GM12878 (cell line): Measurements from ENCODE around the gene ABHD8. TPM values are rescaled to one million over a fixed set of nuclear protein-coding genes. Genes with fewer than 3 reads are reported as not detected.

ENCODE experiments used
- ATAC-seq: fragments of 200-7000 bp; cut with Tn5 transposase; 3 replicates; pipeline ENCODE4 v1.9.1; 2020; ENCODE audit warnings: mild to moderate bottlenecking, moderate library complexity
- BruUV-seq: library from RNA; stranded (reverse); fragments of 400-500 nt; replicated peaks from 2 replicates; lab custom pipeline; 2021; lab: Mats Ljungman, UMichigan
- CTCF ChIA-PET: fragments of 300-600 bp; sonication (Branson Sonifier 250); formaldehyde crosslinking; extraction: SDS; loops from one replicate; lab custom pipeline; 2021; ENCODE audit warnings: inconsistent platforms; lab: Yijun Ruan, JAX
- POLR2A ChIA-PET: fragments of 350-600 bp; formaldehyde crosslinking; extraction: SDS; loops from one replicate; lab custom pipeline; 2021; ENCODE audit warnings: inconsistent platforms; lab: Charles Lee
- RAD21 ChIA-PET: fragments of 300-600 bp; sonication (Branson Sonifier 250); formaldehyde crosslinking; loops from one replicate; lab custom pipeline; 2023; ENCODE audit warnings: antibody characterized with exemption; ENCODE audit not compliant: unreplicated experiment; lab: Charles Lee
- SMC1A ChIA-PET: fragments of 300-600 bp; sonication (Branson Sonifier 250); formaldehyde crosslinking; loops from one replicate; lab custom pipeline; 2023; ENCODE audit not compliant: unreplicated experiment, uncharacterized antibody; lab: Charles Lee
- DNase-seq: peaks from one replicate; pipeline ENCODE4 v3.0.0-alpha.2; 2011; ENCODE audit warnings: low read depth, low spot score
- FAIRE-seq: peaks from 3 replicates; lab custom pipeline; 2011; peaks lifted over from hg19 to GRCh38; lab: Jason Lieb, UNC
- H2AFZ ChIP-seq: 2 replicates; pipeline ENCODE4 v1.6.0; 2011; ENCODE audit warnings: low read depth, low read length, control low read depth; ENCODE audit not compliant: control insufficient read depth
- H3K27ac ChIP-seq: 2 replicates; pipeline ENCODE4 v1.5.1; 2011; ENCODE audit warnings: control low read depth; ENCODE audit not compliant: control insufficient read depth, insufficient read depth
- H3K27me3 ChIP-seq, 2 experiments: replicated peaks in 1 of 2; 2 replicates each; pipeline versions ENCODE4 v1.6.0 to v1.6.1; 2011; ENCODE audit warnings: low read length in 1 of 2; ENCODE audit not compliant: control insufficient read depth in 2 of 2, insufficient read depth in 2 of 2
- H3K36me3 ChIP-seq, 2 experiments: 2 replicates each; pipeline ENCODE4 v1.5.1; 2011; ENCODE audit warnings: low read length in 1 of 2; ENCODE audit not compliant: control insufficient read depth in 2 of 2, insufficient read depth in 2 of 2
- H3K4me1 ChIP-seq: 2 replicates; pipeline ENCODE4 v1.6.1; 2011; ENCODE audit warnings: mild to moderate bottlenecking, low read length, moderate library complexity, mixed read lengths; ENCODE audit not compliant: control insufficient read depth, insufficient read depth
- H3K4me2 ChIP-seq: 2 replicates; pipeline ENCODE4 v1.6.0; 2011; ENCODE audit warnings: control low read depth; ENCODE audit not compliant: control insufficient read depth, insufficient read depth
- H3K4me3 ChIP-seq: fragments of 200-600 bp; sonication (generic); 2 replicates; pipeline ENCODE4 v1.5.1; 2016
- H3K79me2 ChIP-seq: 2 replicates; pipeline ENCODE4 v1.6.0; 2011; ENCODE audit warnings: low read length; ENCODE audit not compliant: control insufficient read depth, insufficient read depth
- H3K9ac ChIP-seq: 2 replicates; pipeline ENCODE4 v1.8.0; 2011; ENCODE audit warnings: low read length, control low read depth, mixed read lengths; ENCODE audit not compliant: control insufficient read depth, insufficient read depth
- H3K9me3 ChIP-seq: replicated peaks from 3 replicates; pipeline ENCODE4 v1.5.1; 2011; ENCODE audit warnings: mild to moderate bottlenecking, low read length; ENCODE audit not compliant: control insufficient read depth, insufficient read depth
- H4K20me1 ChIP-seq: 2 replicates; pipeline ENCODE4 v1.6.0; 2011; ENCODE audit not compliant: control insufficient read depth, insufficient read depth
- BRCA1 ChIP-seq: IDR thresholded peaks from 2 replicates; pipeline ENCODE4 v1.6.1; 2011; ENCODE audit warnings: low read depth, low read length, improper control_type of control experiment
- WGBS: methylation state at CpG from one replicate; pipeline ENCODE4 v1.1.6; 2016; ENCODE audit warnings: low lambda C conversion rate; ENCODE audit not compliant: insufficient replicate concordance, insufficient coverage; ENCODE audit errors: missing lambda C conversion rate; 5-methylcytosine and 5-hydroxymethylcytosine counted together
- in situ Hi-C: fragments of 300-500 bp; cut with MboI; formaldehyde crosslinking; loops from 9 replicates; pipeline ENCODE4 v1.14.3; 2018; ENCODE audit warnings: mixed read lengths
- intact Hi-C: fragments of 100-400 bp; cut with micrococcal nuclease; formaldehyde crosslinking; loops from one replicate; pipeline ENCODE4 v1.14.2; 2022; ENCODE audit not compliant: unreplicated experiment
- polyA plus RNA-seq, 11 experiments: library from polyadenylated mRNA; depleted of rRNA in 4 of 11; unstranded in 6 of 11; stranded (reverse) in 5 of 11; fragments of >200 nt; fragmentation: Nextera tagmentation in 4 of 11; fragmentation: Illumina TruSeq in 1 of 11; extraction: Ambion mirVana in 4 of 11; extraction: Trizol in 1 of 11; gene quantifications; 1 replicate in 1 of 11; 2 replicates in 10 of 11; pipeline versions ENCODE4 v1.2.1 to v1.2.3, GENCODE V29; 2011 to 2016; ENCODE audit warnings: inconsistent platforms in 2 of 11, missing spikeins in 2 of 11, low read depth in 1 of 11
- total RNA-seq, 4 experiments: library from RNA; depleted of rRNA in 3 of 4; stranded (reverse); fragments of >200 nt in 3 of 4; fragmentation: Illumina TruSeq in 1 of 4; extraction: Trizol in 1 of 4; gene quantifications; 2 replicates each; pipeline versions ENCODE4 v1.2.1 to v1.2.3, GENCODE V29; 2013 to 2021
- TF ChIP-seq, protein P1 (sequence below): IDR thresholded peaks from 2 replicates; pipeline ENCODE4 v1.6.1; 2011; ENCODE audit warnings: borderline replicate concordance, low read depth, mild to moderate bottlenecking, moderate library complexity, low read length; ENCODE audit not compliant: insufficient read depth, poor library complexity, severe bottlenecking

The ABHD8 gene
- total and polyA plus RNA-seq, 10 of the 15 experiments (the other 5 are each of a cell fraction or from before 2014, with no cell fraction given) = 0.03 to 12.5 (median 6.0) TPM

DNA sequence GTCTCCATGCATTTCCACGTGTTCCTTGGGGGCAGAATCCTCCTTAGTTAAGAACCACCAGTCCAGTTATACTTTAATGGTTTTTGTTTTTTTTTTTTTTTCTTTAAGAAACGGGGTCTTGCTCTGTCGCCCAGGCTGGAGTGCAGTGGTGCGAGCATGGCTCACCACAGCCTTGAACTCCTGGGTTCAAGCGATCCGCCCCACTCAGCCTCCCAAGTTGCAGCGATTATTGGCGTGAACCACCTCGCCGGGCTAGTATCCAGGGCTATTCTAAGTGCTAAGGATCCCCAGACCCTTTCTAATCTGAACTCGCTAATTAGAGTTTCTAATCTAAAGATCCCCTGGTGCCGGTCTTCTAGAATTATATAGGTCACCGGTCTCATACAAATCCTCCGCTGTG, 9.6 kb downstream of the ABHD8 start:
- H3K27ac ChIP-seq = no peak overlapping the region
- no peaks in the 10 kb centered on the region; the same call in 1 of the 2 replicates for H3K79me2 ChIP-seq
- H3K4me1 ChIP-seq = peaks cover 4% of the 10 kb centered on the region; the same call in 1 of the 2 replicates
- H3K9me3 ChIP-seq = no peaks in the 10 kb centered on the region; the same call in 1 of the 3 replicates
- POLR2A ChIA-PET = interaction anchor here (0.7 to 1.9 kb wide), 4 partner anchors 12 to 935 kb away, joined by 3 to 12 read pairs (median 6); partner anchors contain the start of genes DDA1 and MRPL34
- H2AFZ ChIP-seq = no peak overlapping the region
- TSS peak; percentile 55 for BruUV-seq
- no peak for FAIRE-seq
- H3K4me2 ChIP-seq = no peak overlapping the region
- no peak overlapping the region for H3K4me3 ChIP-seq
- no peak for ATAC-seq
- TF ChIP-seq BRCA1 = no peak
- TF ChIP-seq, protein P1, sequence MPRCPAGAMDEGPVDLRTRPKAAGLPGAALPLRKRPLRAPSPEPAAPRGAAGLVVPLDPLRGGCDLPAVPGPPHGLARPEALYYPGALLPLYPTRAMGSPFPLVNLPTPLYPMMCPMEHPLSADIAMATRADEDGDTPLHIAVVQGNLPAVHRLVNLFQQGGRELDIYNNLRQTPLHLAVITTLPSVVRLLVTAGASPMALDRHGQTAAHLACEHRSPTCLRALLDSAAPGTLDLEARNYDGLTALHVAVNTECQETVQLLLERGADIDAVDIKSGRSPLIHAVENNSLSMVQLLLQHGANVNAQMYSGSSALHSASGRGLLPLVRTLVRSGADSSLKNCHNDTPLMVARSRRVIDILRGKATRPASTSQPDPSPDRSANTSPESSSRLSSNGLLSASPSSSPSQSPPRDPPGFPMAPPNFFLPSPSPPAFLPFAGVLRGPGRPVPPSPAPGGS = peak; percentile 79
- CTCF ChIA-PET = interaction anchor here (0.7 to 6.5 kb wide), 8 partner anchors 11 to 548 kb away, joined by 3 to 81 read pairs (median 6); partner anchors contain the start of genes ABHD8, ANKLE1, ANO8 and MRPL34
- RAD21 ChIA-PET = interaction anchor here (0.8 to 3.2 kb wide), 5 partner anchors 9 to 92 kb away, joined by 3 to 17 read pairs (median 5); partner anchors contain the start of genes ABHD8 and MRPL34
- intact Hi-C loops = loop anchor here (1.0 to 5.0 kb wide), 2 partner anchors 44 to 91 kb away; partner anchors contain the start of gene GTPBP3
- no peak overlapping the region for H3K9ac ChIP-seq
- DNase-seq = no peak
- H3K36me3 ChIP-seq = no peaks in the 10 kb centered on the region
- 81% methylated on average over 14 of the region's 14 CpGs for WGBS
- H4K20me1 ChIP-seq = no peaks in the 10 kb centered on the region
- SMC1A ChIA-PET = interaction anchor here (0.8 to 2.0 kb wide), 7 partner anchors 9 to 99 kb away, joined by 3 to 9 read pairs (median 4); partner anchors contain the start of genes ANKLE1 and DDA1
- no peaks in the 10 kb centered on the region for H3K27me3 ChIP-seq
- in situ Hi-C loops = loop anchor here (5.0 kb wide), 1 partner anchor 94 kb away; no protein-coding TSS in a partner anchor
